Suprapubic skin (tissue), 4 donors: ENCODE data around the gene FAM156A. TPM values are rescaled to one million over a fixed set of nuclear protein-coding genes. Genes with fewer than 3 reads are reported as not detected.
"Not testable (repeated sequence)": the region's sequence is repeated elsewhere in the genome, so short reads cannot be mapped to it uniquely, and the experiment has no call there.

Experiments used
- DNase-seq, 2 donors: peaks; one replicate each; pipeline ENCODE4 v3.0.0-alpha.2; 2019; ENCODE audit warnings: low spot score in 2 of 2
- H3K27ac ChIP-seq: fragments of 200-600 bp; sonication (generic); one replicate; pipeline ENCODE4 v1.5.1; 2019
- H3K27me3 ChIP-seq: fragments of 200-600 bp; sonication (generic); one replicate; pipeline ENCODE4 v1.5.1; 2019
- H3K36me3 ChIP-seq: fragments of 200-600 bp; sonication (generic); one replicate; pipeline ENCODE4 v1.5.1; 2019
- H3K4me1 ChIP-seq: fragments of 200-600 bp; sonication (generic); one replicate; pipeline ENCODE4 v1.5.1; 2019
- H3K4me3 ChIP-seq: fragments of 200-600 bp; sonication (generic); one replicate; pipeline ENCODE4 v1.5.1; 2019; ENCODE audit warnings: mild to moderate bottlenecking
- H3K9me3 ChIP-seq: fragments of 200-600 bp; sonication (generic); one replicate; pipeline ENCODE4 v1.5.1; 2019
- EP300 ChIP-seq: sonication (generic); formaldehyde crosslinking; IDR thresholded peaks from one replicate; pipeline ENCODE4 v1.6.1; 2017; ENCODE audit warnings: antibody characterized with exemption
- POLR2A ChIP-seq, 2 donors: fragments of 450-650 bp; IDR thresholded peaks; one replicate each; pipeline ENCODE4 v1.6.1; 2017; ENCODE audit warnings: antibody characterized with exemption in 2 of 2, mild to moderate bottlenecking in 2 of 2, moderate library complexity in 2 of 2
- POLR2AphosphoS5 ChIP-seq, 3 donors: sonication (generic); formaldehyde crosslinking; IDR thresholded peaks; one replicate each; pipeline ENCODE4 v1.6.1; 2017; ENCODE audit warnings: antibody characterized with exemption in 3 of 3
- WGBS: methylation state at CpG from one replicate; pipeline ENCODE4 v1.1.5; 2018; 5-methylcytosine and 5-hydroxymethylcytosine counted together
- total RNA-seq, 4 donors: library from RNA; depleted of rRNA; stranded (reverse); fragments of >200 nt; gene quantifications; one replicate each; pipeline ENCODE4 v1.1.0, GENCODE V29; 2016
- TF ChIP-seq, protein P1 (sequence below), 2 donors: fragments of 200-600 bp in 1 of 2; fragments of 450-650 bp in 1 of 2; sonication (generic) in 1 of 2; IDR thresholded peaks; one replicate each; pipeline ENCODE4 v1.5.1; 2016 to 2019; ENCODE audit warnings: antibody characterized with exemption in 2 of 2, mild to moderate bottlenecking in 1 of 2, moderate library complexity in 1 of 2

FAM156A gene, protein sequence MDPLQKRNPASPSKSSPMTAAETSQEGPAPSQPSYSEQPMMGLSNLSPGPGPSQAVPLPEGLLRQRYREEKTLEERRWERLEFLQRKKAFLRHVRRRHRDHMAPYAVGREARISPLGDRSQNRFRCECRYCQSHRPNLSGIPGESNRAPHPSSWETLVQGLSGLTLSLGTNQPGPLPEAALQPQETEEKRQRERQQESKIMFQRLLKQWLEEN
- total RNA-seq, result 10 to 100 TPM; 13.1 to 38.1 (median 24.8) TPM

DNA sequence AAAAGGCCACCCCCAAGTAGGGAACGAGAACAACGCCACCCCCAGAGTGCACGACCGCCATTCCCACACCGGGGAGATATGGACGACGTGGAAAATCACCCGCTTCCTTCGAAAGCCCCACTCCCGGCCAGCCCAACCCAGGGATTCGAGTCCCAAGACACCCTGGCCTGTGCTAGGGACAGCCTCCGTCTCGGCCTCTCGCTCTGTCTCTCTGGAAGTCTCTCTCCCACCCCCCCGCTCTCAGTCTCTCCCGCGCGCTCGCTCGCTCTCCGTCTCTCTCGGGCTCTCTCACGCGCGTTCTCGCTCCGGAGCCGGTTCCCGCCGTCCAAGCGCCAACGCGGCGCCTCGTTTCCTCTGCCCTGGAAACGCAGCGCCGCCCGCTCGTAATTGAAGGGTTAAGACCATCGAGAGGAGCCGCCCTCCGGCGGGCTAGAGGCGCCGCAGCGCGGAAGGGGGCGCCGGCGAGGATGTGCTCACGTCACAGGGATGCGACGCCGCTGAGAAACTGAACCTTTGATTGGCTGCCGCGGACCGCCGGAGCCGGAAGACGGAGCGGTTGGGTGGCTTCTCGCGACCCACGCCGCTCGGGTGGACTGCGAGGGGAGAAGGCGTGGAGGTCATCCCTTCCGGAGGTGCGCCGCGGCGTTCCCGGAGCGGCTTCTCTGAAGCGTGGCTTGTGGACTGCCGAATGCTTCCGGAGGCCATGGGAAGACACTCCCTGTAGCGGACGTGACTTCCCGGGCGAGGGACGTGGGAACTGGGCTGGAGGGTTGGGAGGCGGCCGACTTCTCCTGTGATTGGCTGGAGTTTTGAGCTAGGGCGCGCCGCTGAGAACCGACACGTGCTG, at the start of gene FAM156A:
Gene FAM156A, minus strand, starts transcription at position 406 of the 847 bp plus-strand sequence. CDS start 9,930 bp downstream, outside the sequence.
- H3K4me1 ChIP-seq, H3K27me3 ChIP-seq, H3K27ac ChIP-seq, H3K36me3 ChIP-seq, DNase-seq, H3K9me3 ChIP-seq, H3K4me3 ChIP-seq: not testable (repeated sequence)
- no CpG with 5 or more reads among the region's 91 CpGs for WGBS

DNA sequence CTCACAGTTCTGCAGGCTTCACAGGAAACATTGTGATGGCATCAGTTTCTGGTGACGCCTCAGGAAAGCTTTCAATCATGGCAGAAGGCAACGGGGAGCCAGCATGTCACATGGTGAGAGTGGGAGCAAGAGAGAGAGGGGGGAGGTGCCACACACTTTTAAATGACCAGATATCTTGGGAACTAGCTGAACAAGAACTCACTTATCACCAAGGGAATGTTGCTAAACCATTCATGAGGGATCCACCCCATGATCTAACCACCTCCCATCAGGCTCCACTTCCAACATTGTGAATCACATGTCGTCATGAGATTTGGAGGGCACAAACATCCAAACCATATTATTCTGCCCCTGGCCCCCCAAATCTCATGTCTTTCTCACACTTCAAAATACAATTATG, 47.0 kb upstream of the FAM156A start:
- Histone ChIP-seq H3K27ac (no peak overlapping the region), H3K27me3 (no peaks in the 10 kb centered on the region), H3K36me3 (no peaks in the 10 kb centered on the region), H3K4me1 (no peaks in the 10 kb centered on the region), H3K4me3 (no peak overlapping the region), H3K9me3 (no peaks in the 10 kb centered on the region)
- no peak for DNase-seq
- no peak for TF ChIP-seq POLR2AphosphoS5 (IDR thresholded peaks at IDR 0.05)
- no peak for TF ChIP-seq EP300
- TF ChIP-seq POLR2A (IDR thresholded peaks at IDR 0.05), result no peak
- TF ChIP-seq, protein P1, sequence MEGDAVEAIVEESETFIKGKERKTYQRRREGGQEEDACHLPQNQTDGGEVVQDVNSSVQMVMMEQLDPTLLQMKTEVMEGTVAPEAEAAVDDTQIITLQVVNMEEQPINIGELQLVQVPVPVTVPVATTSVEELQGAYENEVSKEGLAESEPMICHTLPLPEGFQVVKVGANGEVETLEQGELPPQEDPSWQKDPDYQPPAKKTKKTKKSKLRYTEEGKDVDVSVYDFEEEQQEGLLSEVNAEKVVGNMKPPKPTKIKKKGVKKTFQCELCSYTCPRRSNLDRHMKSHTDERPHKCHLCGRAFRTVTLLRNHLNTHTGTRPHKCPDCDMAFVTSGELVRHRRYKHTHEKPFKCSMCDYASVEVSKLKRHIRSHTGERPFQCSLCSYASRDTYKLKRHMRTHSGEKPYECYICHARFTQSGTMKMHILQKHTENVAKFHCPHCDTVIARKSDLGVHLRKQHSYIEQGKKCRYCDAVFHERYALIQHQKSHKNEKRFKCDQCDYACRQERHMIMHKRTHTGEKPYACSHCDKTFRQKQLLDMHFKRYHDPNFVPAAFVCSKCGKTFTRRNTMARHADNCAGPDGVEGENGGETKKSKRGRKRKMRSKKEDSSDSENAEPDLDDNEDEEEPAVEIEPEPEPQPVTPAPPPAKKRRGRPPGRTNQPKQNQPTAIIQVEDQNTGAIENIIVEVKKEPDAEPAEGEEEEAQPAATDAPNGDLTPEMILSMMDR (IDR thresholded peaks at IDR 0.05), result no peak
- WGBS, result 38% methylated on average over 3 of the region's 3 CpGs

DNA sequence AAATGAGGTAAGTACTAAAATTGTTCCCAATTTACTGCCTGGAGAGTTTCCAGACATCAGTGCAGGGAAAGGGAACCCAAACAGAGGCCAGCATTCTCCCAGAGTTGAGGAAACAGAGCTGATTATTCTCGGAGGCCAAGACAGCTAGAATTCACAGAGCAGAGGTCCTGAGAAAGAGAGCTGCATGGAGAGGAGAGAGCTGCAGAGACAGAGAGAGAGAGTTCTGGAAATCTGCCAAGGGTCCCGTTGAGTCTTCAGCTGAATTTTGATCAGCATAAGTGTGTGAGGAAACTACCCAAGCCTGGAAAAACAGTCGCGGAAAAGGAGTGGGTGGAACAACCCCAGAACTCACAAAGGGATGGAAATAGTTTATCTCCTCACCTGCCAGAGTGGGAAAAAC, 46.5 kb upstream of the FAM156A start:
- Histone ChIP-seq H3K9me3 (no peaks in the 10 kb centered on the region), H3K4me3 (no peak overlapping the region), H3K27ac (no peak overlapping the region), H3K36me3 (no peaks in the 10 kb centered on the region), H3K27me3 (no peaks in the 10 kb centered on the region), H3K4me1 (no peaks in the 10 kb centered on the region)
- no peak for DNase-seq
- 21% methylated on average over 4 of the region's 4 CpGs for WGBS
- TF ChIP-seq POLR2A (IDR thresholded peaks at IDR 0.05) (no peak), POLR2AphosphoS5 (IDR thresholded peaks at IDR 0.05) (no peak), EP300 (no peak)
- TF ChIP-seq, protein P1 (IDR thresholded peaks at IDR 0.05), result no peak

DNA sequence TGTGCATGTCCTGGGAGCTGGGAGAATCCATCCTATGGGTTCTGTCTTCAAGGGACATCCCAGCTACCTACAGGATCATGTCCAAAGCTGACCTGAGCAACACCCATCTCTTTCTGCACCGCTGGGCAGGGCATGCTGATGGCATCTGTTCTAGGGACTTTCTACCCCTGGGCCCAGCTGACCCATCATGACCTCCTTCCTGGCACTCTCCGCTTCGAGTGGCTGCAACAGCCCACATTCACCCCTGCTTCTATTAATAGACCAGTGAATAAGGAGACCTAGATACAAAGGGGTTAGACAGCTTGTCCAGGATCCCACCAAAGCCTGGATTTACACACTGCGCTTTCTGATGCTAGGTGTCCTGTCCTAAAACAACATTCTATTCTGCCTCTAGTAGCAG, 45.7 kb upstream of the FAM156A start:
- 80% methylated on average over 4 of the region's 4 CpGs for WGBS
- Histone ChIP-seq H3K4me1 (no peaks in the 10 kb centered on the region), H3K27me3 (no peaks in the 10 kb centered on the region)

DNA sequence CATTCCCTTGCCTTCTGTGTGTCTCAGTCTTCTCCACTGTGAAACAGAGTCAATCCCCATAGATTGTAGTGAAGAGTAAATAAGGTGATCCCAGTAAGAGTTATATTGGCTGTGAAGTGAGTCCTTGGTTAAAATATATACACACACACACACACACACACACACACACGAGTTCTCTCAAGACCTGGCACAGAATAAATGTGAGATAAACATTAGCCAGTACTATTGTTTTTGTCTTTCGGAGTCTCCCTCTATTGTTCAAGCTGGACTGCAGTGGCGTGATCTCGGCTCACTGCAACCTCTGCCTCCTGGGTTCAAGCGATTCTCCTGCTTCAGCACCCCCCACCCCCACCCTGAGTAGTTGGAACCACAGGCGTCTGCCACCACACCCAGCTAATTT, 44.8 kb upstream of the FAM156A start:
- no peak for DNase-seq
- Histone ChIP-seq H3K9me3 (no peaks in the 10 kb centered on the region), H3K27ac (no peak overlapping the region), H3K36me3 (no peaks in the 10 kb centered on the region), H3K4me3 (no peak overlapping the region), H3K27me3 (no peaks in the 10 kb centered on the region), H3K4me1 (no peaks in the 10 kb centered on the region)
- WGBS, result 71% methylated on average over 6 of the region's 6 CpGs
- TF ChIP-seq, protein P1 (IDR thresholded peaks at IDR 0.05), result no peak
- no peak for TF ChIP-seq POLR2AphosphoS5 (IDR thresholded peaks at IDR 0.05)
- TF ChIP-seq EP300, result no peak
- TF ChIP-seq POLR2A (IDR thresholded peaks at IDR 0.05), result no peak

More for the DNA sequence above, 45.7 kb upstream of the FAM156A start:
- Histone ChIP-seq H3K27ac (no peak overlapping the region), H3K4me3 (no peak overlapping the region), H3K9me3 (no peaks in the 10 kb centered on the region), H3K36me3 (no peaks in the 10 kb centered on the region)
- TF ChIP-seq EP300, result no peak
- no peak for TF ChIP-seq POLR2A (IDR thresholded peaks at IDR 0.05)
- TF ChIP-seq, protein P1 (IDR thresholded peaks at IDR 0.05), result no peak
- no peak for TF ChIP-seq POLR2AphosphoS5 (IDR thresholded peaks at IDR 0.05)
- DNase-seq, result no peak
